GM19452 (cell line): ENCODE measurements around the gene MED12L.

Experiments used
- ATAC-seq: cut with Tn5 transposase; IDR thresholded peaks from one replicate; pipeline ENCODE4 v1.9.1; 2021; ENCODE audit not compliant: unreplicated experiment

The MED12L gene

DNA sequence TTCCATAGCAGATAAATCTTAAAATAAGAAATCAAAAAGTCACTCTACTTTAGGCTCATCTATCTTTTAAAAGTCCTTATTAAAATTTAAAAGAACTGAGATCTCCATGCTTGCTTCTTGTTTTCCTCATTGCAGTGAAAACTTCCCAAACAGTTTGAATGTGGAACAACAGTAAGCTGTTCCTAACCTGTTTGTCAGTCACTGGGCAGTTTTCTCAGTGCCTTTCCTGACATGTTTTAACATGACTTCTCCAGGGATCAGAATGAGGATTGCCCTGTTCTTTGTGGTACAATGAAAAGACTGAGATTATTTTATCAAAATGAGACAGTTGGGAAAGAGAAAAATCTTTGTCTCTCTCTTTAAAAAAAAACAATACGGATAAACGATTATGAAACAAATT is 230.4 kb downstream of the MED12L start:
- ATAC-seq = no peak

DNA sequence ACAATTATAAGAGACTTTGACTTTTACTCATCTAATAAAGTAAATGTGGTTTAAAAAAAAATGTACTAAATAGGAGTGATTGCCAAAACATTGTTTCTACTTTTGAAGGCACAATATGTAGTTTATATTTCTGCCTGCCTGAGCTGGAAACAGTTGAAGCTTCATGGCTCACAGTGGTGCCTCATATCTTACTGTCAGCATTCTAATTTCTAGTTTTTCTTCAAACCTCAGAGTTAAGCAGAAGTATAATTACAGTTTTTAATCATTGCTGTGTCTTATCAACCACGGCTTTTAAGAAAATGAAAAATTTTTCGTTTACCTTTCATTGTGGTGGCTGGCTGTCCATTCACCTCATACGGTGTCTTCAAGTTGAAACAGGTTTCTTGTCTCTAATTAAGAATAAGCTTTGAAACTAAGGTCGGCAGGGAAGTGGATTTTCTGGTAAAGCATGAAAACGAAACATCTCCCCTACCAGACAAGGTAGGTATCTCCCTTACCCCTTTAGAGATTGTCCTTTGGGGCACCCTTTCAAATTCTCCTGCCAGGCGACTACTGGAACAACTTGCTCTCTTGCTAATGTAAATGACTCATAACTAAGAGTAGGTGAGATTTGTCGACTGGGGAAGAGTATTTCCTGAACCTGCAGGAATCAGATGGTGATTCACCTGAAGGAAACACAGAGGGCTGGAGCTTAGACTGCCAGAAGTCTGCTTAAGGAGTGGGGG is 231.0 kb downstream of the MED12L start, which contains the start of gene GPR87:
Gene GPR87 (minus strand): TSS at position 554 of the 725 bp plus-strand sequence. CDS start 16,720 bp downstream, outside the sequence.
- no peak for ATAC-seq

DNA sequence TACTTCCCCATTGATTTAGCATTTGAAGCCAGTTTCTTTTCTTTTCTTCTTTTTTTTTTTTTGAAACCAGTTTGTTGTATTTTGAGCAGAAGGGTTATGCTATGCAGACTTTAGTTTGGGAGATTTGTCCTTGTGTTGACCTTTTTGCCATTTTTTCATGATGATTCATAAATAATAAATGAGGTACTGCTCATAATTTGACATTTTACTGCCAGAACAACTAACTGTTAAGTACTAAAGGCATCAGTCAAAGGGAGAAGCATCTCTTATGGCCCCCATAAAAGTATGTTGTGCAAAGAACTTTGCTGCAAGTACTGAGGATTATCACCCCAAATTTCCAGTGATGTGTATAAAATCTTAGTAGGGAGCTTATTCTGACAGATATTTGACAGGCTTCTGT is 232.8 kb downstream of the MED12L start:
- ATAC-seq = no peak

DNA sequence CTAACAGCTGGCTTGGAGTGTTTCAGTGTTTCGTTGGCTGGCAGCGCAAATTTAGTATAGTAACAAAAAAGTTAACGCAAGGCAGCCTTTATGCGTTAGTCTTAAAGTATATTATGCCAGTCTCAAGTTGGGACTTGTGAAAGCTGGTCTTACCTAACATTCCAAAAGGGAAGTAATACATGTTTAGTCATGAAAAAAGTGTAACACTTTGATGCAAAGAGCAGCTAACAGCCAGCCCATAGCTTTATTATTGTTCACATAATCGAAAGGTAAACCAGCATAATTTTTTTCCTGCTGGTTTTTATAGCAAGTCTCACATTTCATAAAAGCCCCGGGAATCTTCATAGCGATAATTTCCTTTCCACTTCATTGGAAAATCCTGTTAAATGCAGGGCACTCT is 233.5 kb downstream of the MED12L start:
- ATAC-seq = no peak

DNA sequence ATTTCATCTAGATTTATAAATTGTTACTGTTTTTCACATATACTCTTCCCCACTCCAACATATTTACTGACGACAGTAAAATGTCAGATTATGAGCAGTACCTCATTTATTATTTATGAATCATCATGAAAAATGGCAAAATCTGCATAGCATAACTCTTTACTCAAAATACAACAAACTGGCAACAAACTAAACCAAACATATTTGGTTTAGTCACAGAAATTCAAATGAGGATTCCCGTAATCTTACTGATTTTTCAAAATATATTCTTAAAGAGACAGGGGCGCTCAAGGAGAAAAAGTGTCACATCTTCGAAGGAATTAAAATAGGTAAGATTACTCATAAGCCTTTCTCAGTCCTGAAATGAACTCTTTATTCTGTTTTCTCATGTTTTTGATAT is 234.2 kb downstream of the MED12L start:
- no peak for ATAC-seq

DNA sequence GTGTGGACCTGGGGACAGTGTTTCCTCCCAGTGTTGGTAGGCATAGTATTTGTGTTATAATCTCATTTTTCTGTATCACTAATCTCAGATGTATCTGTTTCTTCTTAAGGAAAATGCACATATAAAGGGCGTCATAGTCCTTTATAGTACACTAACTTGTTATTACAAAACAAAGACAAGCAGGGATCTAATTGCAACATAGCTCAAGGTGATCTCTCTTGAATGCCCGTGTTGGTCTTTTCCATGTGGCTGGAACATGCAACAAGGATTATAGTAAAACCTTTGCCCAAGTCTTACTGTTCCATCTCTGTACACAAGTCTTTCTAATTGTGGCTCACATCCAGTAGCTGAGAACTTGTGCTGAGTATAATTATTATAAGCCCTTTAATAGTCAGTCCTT is 234.7 kb downstream of the MED12L start:
- ATAC-seq = no peak

DNA sequence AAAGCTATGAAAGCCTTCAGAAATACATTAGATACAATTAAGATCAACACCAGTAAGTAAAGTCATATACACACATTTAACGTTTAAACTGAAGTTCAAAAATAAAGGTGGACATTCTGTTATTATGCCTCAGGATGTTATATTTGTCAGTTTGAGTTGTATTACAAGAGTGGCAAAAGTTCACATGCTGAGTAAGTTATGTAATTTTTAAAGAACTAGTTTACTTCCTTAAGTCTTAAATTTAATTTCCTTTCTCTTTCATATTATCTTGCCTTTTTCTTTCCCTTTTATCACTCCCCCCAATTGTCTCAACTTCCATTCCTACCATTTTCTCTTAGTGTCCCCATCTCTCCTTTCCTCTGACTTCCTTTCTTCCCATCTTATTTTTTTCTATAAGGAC is 236.1 kb downstream of the MED12L start:
- no peak for ATAC-seq

DNA sequence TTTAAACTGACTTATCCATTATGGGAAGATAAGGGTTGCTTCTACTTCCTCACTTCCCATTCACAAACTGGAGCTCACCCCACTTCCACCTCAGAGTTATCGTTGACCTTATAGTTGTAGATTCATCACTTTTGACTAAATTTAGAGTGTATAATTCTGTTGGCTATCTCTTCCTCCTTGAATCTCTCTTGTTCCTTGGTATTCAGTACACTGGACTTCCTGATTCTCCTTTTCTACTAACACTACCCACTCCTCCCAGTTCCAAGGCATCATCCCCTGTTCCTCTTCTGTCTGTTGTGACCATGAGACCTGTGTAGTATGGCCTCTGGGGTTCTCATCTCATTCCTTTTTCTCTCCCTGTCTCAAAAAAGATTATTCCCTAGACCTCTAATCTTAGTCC is 237.0 kb downstream of the MED12L start:
- no peak for ATAC-seq

DNA sequence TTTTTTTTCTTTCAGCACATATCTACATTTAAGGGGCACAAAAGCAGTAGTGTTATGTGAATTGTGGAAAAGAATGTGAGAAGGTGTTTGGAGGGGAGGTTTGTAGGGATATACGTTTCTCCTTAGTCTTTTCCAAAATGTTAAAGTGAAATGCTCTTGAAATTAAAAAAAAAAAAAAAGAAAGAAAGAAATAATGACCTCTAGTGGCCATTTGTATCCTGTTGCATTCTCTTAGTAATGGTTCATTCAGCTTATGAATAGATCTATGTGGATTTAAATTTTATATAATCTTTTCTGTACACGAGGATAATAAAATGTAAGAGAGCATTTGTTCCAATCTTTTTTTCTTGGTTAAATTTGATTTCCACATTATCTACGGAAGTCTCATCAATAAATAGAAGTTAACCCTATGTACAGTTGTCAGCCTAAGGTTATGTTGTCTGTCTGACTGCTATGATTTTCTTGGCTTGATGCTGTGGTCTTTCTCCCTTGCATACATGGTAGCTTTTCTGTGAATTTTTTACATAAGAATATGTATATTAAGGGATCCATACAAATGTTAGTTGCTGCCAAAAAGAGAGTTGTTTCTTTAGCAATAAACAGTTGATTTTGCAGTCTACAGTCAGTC is 242.2 kb downstream of the MED12L start:
- no peak for ATAC-seq

DNA sequence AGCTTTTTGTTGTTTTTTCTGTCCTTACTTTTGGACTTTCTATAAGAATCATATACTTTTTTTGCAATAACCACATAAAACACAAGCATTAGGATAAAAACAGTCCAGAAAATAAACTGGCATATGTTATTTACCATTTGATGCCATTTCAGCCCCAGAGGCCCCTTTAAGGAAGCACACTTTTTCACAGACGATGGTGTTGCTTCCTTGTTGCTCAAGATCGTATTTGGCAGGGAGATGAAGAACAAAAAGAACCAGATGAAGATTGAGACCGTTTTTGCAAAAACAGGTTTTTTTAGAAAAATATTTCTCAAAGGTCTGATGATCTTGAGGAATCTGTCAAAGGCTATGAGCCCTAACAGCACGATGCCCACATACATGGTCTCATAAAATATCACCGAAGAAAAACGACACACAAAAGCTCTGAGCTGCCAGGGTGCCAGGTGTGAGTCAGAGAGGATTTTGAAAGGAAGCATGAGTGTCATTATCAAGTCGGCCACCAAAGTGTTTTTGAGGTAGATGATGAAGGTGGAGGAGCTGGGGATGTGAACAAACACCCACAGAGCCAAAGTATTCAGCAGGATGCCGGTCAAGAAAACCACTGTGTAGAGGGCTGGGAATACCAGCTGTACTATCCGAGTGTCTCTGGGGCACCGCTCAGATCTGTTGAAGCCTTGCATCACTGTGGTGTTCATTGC is 243.0 kb downstream of the MED12L start:
- ATAC-seq = no peak

DNA sequence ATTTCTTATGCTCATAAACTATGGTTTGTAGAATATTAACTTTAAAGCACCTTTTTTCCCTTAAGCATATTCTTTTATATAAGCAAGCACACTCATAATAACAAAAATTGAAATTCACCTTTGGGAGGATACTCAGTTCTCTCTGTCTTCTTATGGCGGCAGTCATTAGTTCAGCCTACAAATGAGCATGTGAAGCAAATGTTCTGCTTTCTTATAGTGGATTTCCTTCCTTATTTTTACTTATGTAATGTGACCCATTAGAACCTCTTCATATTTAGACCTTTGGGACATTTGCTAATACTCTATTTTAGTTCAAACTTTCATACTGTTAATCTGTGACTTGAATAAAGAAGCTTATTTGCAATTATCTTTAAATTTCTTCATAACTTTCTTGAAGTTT is 243.9 kb downstream of the MED12L start, which contains the start of gene P2RY13:
Gene P2RY13 (minus strand): TSS at position 187 of the 400 bp plus-strand sequence. CDS start 21 bp downstream, at position 166.
- ATAC-seq = no peak

DNA sequence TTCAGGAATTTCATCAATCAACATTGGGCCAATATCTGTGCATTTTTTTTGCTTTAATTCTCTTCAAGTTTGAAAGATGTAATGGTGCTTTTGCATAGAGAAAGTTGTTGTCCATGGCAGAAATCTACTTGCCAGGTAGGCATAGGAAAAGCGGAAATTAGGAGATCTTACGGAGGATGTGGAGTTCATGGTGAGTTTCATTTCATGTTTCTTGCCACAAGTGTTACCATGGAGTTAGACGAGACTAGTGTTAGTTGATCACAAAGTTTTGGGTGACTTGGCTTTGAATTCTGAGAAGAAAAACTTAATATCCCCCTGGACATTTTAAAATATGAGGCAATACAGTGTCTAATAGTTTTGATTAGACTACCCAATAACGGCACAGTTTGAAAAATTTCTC is 244.9 kb downstream of the MED12L start:
- ATAC-seq = no peak

DNA sequence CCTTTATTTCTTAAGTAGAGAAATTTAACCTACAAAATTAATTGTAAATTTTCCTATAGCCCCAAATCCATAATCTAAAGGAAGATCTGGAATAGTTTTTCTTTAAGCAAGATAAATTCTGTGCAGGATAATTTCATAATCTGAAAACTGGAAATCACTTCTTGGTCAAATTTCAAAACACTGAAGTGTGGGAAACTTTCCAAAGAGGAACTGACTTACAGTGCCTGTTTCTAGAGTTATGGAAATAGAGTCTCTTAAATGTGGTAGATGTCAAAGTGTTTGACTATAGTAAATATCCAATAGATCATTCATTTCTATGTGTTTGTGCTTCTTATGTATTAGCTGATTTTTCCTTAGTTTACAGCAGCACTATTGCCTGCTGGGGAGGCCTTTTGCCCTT is 245.4 kb downstream of the MED12L start:
- no peak for ATAC-seq

DNA sequence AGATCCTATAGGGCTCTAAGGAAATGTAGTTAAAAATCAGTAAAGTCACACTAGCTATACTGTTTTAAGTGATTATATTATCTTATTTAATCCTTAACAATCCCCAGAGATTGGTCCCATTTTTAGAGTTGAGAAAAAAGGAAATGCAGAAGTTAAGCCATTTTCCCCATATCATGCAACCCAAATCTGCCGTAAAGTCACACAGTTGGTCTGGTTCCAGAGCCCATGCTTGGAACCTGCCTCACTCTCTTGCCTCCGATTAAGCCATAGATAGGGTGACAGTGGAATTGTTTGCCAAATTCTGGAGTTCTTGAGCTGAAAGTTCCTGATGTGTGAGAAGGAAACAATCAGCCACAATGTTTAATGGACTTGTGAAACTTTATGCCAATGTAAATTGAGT is 246.2 kb downstream of the MED12L start:
- no peak for ATAC-seq

DNA sequence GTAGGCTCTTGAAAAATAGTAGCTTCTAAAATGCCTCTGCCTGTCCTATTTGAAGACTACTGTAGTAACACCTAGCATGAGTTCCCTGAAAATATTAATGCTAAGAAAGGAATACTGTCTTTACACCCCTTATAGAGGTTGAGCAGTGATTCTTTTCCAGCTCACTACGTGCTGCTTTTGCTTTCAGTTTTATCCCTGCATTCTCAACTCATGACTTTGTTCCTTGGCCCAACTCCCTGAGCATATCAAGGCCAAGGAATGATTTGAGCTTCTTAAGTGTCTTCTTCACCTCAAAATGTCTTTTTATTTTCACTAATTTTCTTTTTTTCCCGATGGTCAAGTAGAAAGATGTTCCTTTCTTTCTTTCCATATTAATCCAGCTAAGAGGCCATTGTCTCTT is 260.4 kb downstream of the MED12L start:
- no peak for ATAC-seq

DNA sequence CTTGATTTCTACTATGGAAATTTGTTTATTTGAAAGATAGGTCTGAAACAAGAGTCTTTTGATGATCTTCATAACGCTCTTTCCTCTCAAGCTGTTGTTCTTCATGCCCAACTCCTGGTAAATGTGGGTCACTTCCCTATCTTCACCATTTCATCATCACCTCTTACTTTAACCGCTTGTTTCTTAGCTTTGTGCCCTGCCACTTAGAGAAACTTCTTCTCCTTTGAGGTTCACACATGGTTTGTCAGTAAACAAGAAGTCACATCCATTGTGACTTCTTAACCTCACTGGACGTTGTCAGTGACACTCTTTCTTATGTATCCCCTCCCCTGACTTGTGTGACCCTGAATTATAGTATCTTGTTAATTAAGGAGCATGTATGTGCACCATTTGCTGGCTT is 260.8 kb downstream of the MED12L start:
- ATAC-seq = no peak

DNA sequence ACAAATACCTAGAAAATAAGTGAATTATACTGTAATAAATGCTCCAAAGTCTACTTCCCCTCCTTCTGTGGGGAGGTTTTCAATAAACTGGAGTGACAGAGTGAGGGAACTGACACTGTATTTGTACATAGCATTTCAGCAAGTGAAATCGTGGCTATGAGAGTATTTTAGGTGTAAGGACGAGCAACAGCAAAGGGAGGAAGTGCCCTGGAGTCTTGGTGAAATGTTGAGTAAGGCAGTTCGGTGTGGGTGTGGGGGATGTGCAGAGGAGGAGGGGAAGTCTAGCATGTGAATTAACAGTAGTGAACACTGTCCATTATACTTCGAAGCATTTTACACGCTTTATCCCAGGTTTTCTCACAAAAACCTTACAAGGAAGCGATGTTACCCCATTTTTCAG is 262.0 kb downstream of the MED12L start:
- ATAC-seq = no peak

DNA sequence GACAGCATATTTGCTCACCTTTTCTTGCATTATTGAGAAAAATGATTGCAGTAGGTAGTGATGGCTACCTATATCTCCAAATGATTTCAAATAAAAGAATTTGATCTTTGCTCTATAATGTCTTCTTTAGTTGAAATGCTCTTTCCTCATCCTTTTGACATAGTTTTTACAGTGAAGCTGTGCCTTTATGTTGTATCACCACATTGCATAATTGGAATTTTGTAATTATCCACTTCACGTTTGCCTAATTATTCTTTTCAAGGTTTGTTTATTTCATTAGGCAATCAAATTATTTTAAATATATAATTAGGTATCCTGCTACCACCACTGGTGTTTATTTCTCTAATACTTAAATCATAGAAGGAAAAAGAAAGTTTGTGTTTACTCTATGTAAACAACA is 265.2 kb downstream of the MED12L start:
- ATAC-seq = no peak

DNA sequence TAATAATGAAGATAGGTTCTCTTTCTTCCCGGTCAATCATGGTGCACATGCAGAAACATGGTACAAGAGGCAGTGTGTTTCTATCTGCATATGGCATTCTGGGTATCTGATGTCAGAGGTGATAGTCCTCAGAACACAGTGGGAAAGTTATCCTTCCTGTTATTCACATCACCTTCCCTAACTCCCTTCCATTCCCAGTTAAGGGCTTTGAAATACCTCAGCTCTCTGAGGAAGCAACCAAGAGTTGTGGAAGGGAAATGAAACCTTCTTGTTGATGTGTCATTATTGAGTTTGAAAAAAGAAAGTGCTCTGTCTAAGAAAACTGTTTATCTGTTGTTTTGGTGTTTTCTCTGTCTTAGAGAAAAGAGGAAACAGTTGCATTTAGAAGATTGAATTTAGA is 265.8 kb downstream of the MED12L start:
- ATAC-seq = peak; percentile 90

DNA sequence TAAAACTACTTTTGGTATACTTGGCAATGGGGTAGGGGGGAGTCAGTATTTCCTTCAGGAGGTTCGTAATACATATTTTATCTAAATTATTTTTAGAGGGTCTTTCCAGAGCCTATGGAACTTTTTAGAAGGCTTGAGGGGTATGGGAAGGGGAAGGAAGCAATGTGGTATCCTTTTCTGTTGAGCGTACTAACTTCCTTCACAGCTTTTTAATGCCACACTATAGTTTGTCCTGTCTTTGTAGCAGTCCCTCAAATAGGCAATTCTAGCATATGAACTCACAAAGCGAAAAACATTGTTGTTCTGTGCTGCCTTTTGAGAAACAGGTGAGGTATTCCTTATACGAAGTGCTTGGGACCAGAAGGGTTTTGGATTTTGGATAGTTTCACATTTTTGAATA is 266.2 kb downstream of the MED12L start:
- peak; percentile 11 for ATAC-seq

DNA sequence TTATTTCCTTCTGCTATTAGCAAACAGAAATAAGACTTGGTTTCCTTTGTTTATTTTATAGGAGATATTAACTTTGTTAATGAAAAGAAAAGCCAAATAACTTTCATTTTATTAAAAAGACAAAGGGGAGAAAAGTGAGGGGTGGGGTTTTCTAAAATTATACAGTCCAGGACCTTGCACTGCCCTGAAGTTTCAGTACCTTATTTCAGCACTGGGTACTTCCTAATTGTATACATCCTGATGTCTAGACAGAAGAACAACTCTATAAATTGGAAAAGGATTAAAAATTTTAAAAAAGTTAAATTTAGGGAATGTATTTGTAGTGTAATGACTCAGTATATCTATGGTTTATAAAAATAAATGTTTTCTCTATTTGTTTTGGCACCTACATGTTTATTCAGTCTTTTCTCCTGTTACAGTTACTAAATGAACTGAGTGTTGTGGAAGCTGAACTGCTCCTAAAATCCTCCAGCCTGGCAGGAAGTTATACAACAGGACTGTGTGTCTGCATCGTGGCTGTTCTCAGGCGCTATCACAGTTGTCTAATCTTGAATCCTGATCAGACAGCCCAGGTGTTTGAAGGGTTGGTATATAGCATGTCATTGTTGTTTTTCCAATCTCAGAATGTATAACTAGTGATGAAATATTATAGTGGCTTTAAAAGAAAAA is 271.5 kb downstream of the MED12L start:
- ATAC-seq = no peak

DNA sequence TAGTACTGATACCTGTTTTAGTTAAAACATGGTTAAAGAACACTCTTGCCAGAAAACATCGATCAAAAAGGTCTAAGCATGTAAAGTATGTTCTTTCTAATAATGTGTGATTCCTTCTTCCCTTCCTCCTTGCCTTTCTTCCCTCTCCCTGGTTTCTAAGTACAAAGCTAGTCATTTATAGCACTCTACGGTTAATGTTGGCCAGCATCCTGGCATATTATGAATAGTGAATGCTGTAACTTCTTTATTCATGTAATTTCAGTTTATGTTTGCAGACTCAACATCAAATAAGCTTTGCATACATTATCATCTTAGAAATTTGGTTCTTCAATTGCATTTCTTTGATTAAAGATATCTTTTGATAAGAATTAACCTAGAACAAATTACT is 272.0 kb downstream of the MED12L start:
- no peak for ATAC-seq
